ENCODE results near the gene RANBP10. TPM values are rescaled to one million over a fixed set of nuclear protein-coding genes. Genes with fewer than 3 reads are reported as not detected.

Gene RANBP10
- total and polyA plus RNA-seq, 9 of the 15 experiments (the other 6 are each of a cell fraction or from before 2014, with no cell fraction given), result 0.61 to 19.3 (median 5.9) TPM

- TF ChIP-seq ZHX1 (conservative IDR thresholded peaks at IDR 0.05; ENCODE audit: low read length), result peak; percentile 94
- TF ChIP-seq CC2D1A (IDR thresholded peaks at IDR 0.05), result no peak
- peak; percentile 94; the same call in 1 of the 2 replicates for TF ChIP-seq ETS1 (conservative IDR thresholded peaks at IDR 0.05; ENCODE audit: control insufficient read depth, low read depth, low read length)
- no peak for TF ChIP-seq SMARCA5 (IDR thresholded peaks at IDR 0.05)
- TF ChIP-seq RBM25 (IDR thresholded peaks at IDR 0.05; ENCODE audit: low read depth, low read length, severe bottlenecking), result no peak
- peak; percentile 85 for TF ChIP-seq E2F4 (CRISPR knock-in tag; IDR thresholded peaks at IDR 0.05; ENCODE audit: low read depth)
- TF ChIP-seq MTA3 (IDR thresholded peaks at IDR 0.05; ENCODE audit: borderline replicate concordance), result peak; percentile 50; the same call in 1 of the 2 replicates
- TF ChIP-seq POLR2B (IDR thresholded peaks at IDR 0.05; ENCODE audit: low read depth, partially characterized antibody), result peak; percentile 83
- 0 out of 2 replicates have a peak, but pooled peaks have one; percentile 3 for TF ChIP-seq ELF1 (tag; IDR thresholded peaks at IDR 0.05)
- peak; percentile 51; the same call in 1 of the 2 replicates for TF ChIP-seq GABPA (tag; conservative IDR thresholded peaks at IDR 0.05; ENCODE audit: low read depth)
- no peak for TF ChIP-seq GTF2B (IDR thresholded peaks at IDR 0.05; ENCODE audit: extremely low read depth, insufficient read length)
- peak; percentile 81 for TF ChIP-seq PHF20 (IDR thresholded peaks at IDR 0.05; ENCODE audit: partially characterized antibody)
- TF ChIP-seq ETV1 (tag; conservative IDR thresholded peaks at IDR 0.05; ENCODE audit: low read depth), result peak; percentile 26
- peak; percentile 90; the same call in 1 of the 2 replicates for TF ChIP-seq PHF8 (IDR thresholded peaks at IDR 0.05; ENCODE audit: borderline replicate concordance, low read length)
- TF ChIP-seq ZNF395 (CRISPR knock-in tag; IDR thresholded peaks at IDR 0.05), result peak; percentile 78
- TF ChIP-seq TAF7 (tag; IDR thresholded peaks at IDR 0.05), result peak; percentile 95
- 0 out of 2 replicates have a peak, but pooled peaks have one; percentile 6 for TF ChIP-seq ZNF408 (CRISPR knock-in tag; IDR thresholded peaks at IDR 0.05; ENCODE audit: low read depth)
- TF ChIP-seq NR1H2 (CRISPR knock-in tag; IDR thresholded peaks at IDR 0.05), result 0 out of 2 replicates have a peak, but pooled peaks have one; percentile 38
- no peak for TF ChIP-seq RFX1 (IDR thresholded peaks at IDR 0.05)
- TF ChIP-seq ZNF79 (CRISPR knock-in tag; IDR thresholded peaks at IDR 0.05; ENCODE audit: low read depth), result no peak
- TF ChIP-seq POLR2A (conservative IDR thresholded peaks at IDR 0.05), result peak; percentile 90
Measured at GRCh38 chr16:67833415-67834241, 27.3 kb upstream of the RANBP10 start (continued).
